Gastrocnemius medialis (tissue), 4 donors: ENCODE measurements around the gene PDE6A. TPM values are rescaled to one million over a fixed set of nuclear protein-coding genes. Genes with fewer than 3 reads are reported as not detected.

Experiments
- ATAC-seq, 2 donors: fragments of 150-250 bp; one replicate each; pipeline ENCODE4 v1.9.1; 2016
- DNase-seq, 2 donors: peaks; one replicate each; pipeline ENCODE4 v3.0.0-alpha.2; 2019
- H3K27ac ChIP-seq, 4 donors: fragments of 200-600 bp; sonication (generic); 1 replicate in 1 of 4; 2 replicates in 3 of 4; pipeline ENCODE4 v1.5.1; 2016 to 2018; ENCODE audit warnings: mild to moderate bottlenecking in 2 of 4, moderate library complexity in 1 of 4
- H3K27me3 ChIP-seq, 3 donors: fragments of 200-600 bp; sonication (generic) in 2 of 3; 1 replicate in 1 of 3; 2 replicates in 2 of 3; pipeline versions ENCODE4 v1.5.1 to v1.6.0; 2016 to 2019; ENCODE audit warnings: mild to moderate bottlenecking in 1 of 3, moderate library complexity in 1 of 3
- H3K36me3 ChIP-seq, 2 donors: fragments of 200-600 bp; sonication (generic) in 1 of 2; one replicate each; pipeline ENCODE4 v1.5.1; 2017 to 2018
- H3K4me1 ChIP-seq, 2 donors: fragments of 200-600 bp; sonication (generic) in 1 of 2; one replicate each; pipeline ENCODE4 v1.5.1; 2016 to 2017; ENCODE audit warnings: mild to moderate bottlenecking in 2 of 2
- H3K4me3 ChIP-seq, 4 donors: fragments of 200-600 bp; sonication (generic) in 3 of 4; 1 replicate in 1 of 4; 2 replicates in 3 of 4; pipeline ENCODE4 v1.5.1; 2016 to 2019; ENCODE audit warnings: mild to moderate bottlenecking in 2 of 4
- H3K9me3 ChIP-seq, 3 donors: fragments of 200-600 bp; sonication (generic) in 2 of 3; 1 replicate in 1 of 3; 2 replicates in 2 of 3; pipeline ENCODE4 v1.5.1; 2016 to 2019
- CTCF ChIP-seq, 5 experiments: fragments of 450-650 bp in 3 of 5; fragments of 200-600 bp in 2 of 5; sonication (generic) in 2 of 5; IDR thresholded peaks in 4 of 5; conservative IDR thresholded peaks in 1 of 5; 1 replicate in 4 of 5; 2 replicates in 1 of 5; pipeline ENCODE4 v1.5.1; 2016 to 2019; ENCODE audit warnings: antibody characterized with exemption in 5 of 5, mild to moderate bottlenecking in 3 of 5, moderate library complexity in 3 of 5
- POLR2A ChIP-seq, 2 donors: fragments of 450-650 bp; IDR thresholded peaks; one replicate each; pipeline ENCODE4 v1.6.1; 2017; ENCODE audit warnings: antibody characterized with exemption in 2 of 2, mild to moderate bottlenecking in 2 of 2, moderate library complexity in 2 of 2
- in situ Hi-C, 4 donors: fragments of 200-750 bp; cut with MboI; loops; one replicate each; pipeline versions ENCODE4 v1.15.0 to v1.8.0; 2017; ENCODE audit warnings: low sequenced_read_pairs in 4 of 4
- intact Hi-C: fragments of 100-400 bp; cut with DNase I; formaldehyde crosslinking; loops from one replicate; pipeline ENCODE4 v1.15.1; 2023; ENCODE audit warnings: low total_unique reads
- total RNA-seq, 4 donors: library from RNA; depleted of rRNA; stranded (reverse); fragments of >200 nt; gene quantifications; one replicate each; pipeline versions ENCODE4 v1.1.0 to v1.2.3, GENCODE V29; 2016

PDE6A gene
- total RNA-seq, 4 donors from 2014 or later: not detected

DNA sequence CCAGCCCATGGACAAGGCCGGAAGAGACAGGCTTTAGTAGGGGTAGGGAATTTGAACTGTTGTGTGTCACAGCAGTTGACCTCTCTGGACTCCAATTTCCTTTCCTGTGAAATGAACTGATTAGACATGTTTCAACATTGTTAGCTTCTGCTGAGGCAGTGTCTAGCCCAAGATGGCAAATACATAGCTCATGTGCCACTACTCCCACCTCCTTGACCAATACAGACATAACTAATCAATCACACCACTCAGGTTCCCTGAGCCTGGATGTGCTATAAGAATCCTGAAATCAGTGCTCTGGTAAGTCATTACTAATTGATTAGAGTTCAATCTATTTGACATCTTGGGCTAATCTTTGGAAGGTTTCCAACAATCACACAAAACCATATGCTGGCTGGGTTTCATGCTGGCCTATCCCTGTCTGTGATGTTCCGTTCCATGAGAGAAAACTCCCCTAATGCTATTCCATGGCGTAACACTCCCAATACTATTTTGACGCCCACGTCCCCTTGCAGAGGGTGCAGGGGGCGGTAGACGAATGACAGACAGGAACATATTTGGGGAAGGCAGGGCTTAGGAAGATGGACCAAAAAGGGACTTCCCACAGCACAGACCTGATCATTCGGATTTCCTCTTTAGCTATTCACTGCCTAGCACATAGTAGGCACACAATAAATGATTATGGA lies 95.2 kb downstream of the PDE6A start:
- H3K4me3 ChIP-seq: no peak overlapping the region
- no peaks in the 10 kb centered on the region for H3K9me3 ChIP-seq
- TF ChIP-seq CTCF (IDR thresholded peaks at IDR 0.05 in 4 of 5, conservative IDR thresholded peaks at IDR 0.05 in 1 of 5) (no peak), POLR2A (IDR thresholded peaks at IDR 0.05) (no peak)
- no peaks in the 10 kb centered on the region for H3K27me3 ChIP-seq
- intact Hi-C loops: no loop called here
- in situ Hi-C loops: no loop called here
- peaks cover 0 to 6% of the 10 kb centered on the region in 2 donors for H3K4me1 ChIP-seq
- no peak for ATAC-seq
- peaks cover 0 to 48% of the 10 kb centered on the region in 2 donors for H3K36me3 ChIP-seq
- no peak for DNase-seq
- peak overlapping the region in 1 of 4 donors; percentile 23 for H3K27ac ChIP-seq

GRCh38 chr5:149847611-149848010 lies 97.0 kb downstream of the PDE6A start:
- TF ChIP-seq POLR2A (IDR thresholded peaks at IDR 0.05): no peak
- no peak for TF ChIP-seq CTCF (IDR thresholded peaks at IDR 0.05 in 4 of 5, conservative IDR thresholded peaks at IDR 0.05 in 1 of 5)
- Histone ChIP-seq H3K4me3 (no peak overlapping the region), H3K4me1 (no peaks in the 10 kb centered on the region), H3K9me3 (no peaks in the 10 kb centered on the region), H3K36me3 (peaks cover 0 to 66% of the 10 kb centered on the region in 2 donors), H3K27ac (no peak overlapping the region), H3K27me3 (no peaks in the 10 kb centered on the region)
- in situ Hi-C loops: no loop called here
- ATAC-seq (no peak), DNase-seq (no peak)
- intact Hi-C loops: no loop called here

DNA sequence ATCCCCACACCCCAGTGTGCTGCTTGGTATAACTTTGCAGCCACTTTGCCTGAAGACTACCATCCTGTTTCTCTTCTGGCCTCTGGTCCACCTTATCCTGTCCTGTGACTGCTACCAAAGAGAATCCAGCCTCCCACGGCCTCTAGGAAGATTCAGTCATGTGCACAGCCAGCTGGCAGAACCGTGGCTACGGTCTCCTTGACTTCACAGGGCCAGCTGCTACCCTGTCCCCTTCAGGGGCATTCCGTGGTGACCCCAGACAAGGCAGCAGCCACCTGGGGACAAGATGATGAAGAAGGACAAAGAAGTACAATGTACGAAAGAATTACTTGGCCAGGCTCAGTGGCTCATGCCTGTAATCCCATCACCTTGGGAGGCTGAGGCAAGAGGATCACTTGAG lies 98.6 kb downstream of the PDE6A start:
- no peaks in the 10 kb centered on the region for H3K27me3 ChIP-seq
- ATAC-seq (no peak), DNase-seq (no peak)
- TF ChIP-seq CTCF (IDR thresholded peaks at IDR 0.05 in 4 of 5, conservative IDR thresholded peaks at IDR 0.05 in 1 of 5) (no peak), POLR2A (IDR thresholded peaks at IDR 0.05) (no peak)
- H3K27ac ChIP-seq: no peak overlapping the region
- in situ Hi-C loops: no loop called here
- intact Hi-C loops: no loop called here
- no peaks in the 10 kb centered on the region for H3K9me3 ChIP-seq
- no peak overlapping the region for H3K4me3 ChIP-seq
- H3K36me3 ChIP-seq: peaks cover 0 to 80% of the 10 kb centered on the region in 2 donors
- no peaks in the 10 kb centered on the region for H3K4me1 ChIP-seq

DNA sequence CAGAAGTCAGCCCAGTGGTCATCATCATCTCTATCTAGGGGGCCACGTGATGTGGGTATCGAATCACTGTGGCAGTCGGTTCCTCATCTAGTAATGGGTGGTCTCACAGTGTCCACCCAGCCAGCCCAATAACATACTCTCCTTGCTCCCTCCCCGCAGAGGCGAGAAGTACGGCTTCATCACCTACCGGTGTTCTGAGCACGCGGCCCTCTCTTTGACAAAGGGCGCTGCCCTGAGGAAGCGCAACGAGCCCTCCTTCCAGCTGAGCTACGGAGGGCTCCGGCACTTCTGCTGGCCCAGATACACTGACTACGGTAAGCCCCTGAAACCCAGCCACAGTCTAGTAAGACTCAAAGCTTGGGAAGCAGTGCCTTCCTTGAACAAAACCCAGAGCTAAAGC lies 99.0 kb downstream of the PDE6A start:
- Histone ChIP-seq H3K4me3 (no peak overlapping the region), H3K36me3 (peaks cover 0 to 80% of the 10 kb centered on the region in 2 donors), H3K27ac (no peak overlapping the region), H3K4me1 (no peaks in the 10 kb centered on the region), H3K27me3 (no peaks in the 10 kb centered on the region), H3K9me3 (no peaks in the 10 kb centered on the region)
- DNase-seq (no peak), ATAC-seq (no peak)
- TF ChIP-seq POLR2A (IDR thresholded peaks at IDR 0.05) (no peak), CTCF (IDR thresholded peaks at IDR 0.05 in 4 of 5, conservative IDR thresholded peaks at IDR 0.05 in 1 of 5) (no peak)
- in situ Hi-C loops: no loop called here
- intact Hi-C loops: no loop called here
